ENCODE measurements around the gene TRIM37.
A peak's percentile ranks its signal among the peaks of the same experiment; 100 is the strongest.

Gene TRIM37

DNA sequence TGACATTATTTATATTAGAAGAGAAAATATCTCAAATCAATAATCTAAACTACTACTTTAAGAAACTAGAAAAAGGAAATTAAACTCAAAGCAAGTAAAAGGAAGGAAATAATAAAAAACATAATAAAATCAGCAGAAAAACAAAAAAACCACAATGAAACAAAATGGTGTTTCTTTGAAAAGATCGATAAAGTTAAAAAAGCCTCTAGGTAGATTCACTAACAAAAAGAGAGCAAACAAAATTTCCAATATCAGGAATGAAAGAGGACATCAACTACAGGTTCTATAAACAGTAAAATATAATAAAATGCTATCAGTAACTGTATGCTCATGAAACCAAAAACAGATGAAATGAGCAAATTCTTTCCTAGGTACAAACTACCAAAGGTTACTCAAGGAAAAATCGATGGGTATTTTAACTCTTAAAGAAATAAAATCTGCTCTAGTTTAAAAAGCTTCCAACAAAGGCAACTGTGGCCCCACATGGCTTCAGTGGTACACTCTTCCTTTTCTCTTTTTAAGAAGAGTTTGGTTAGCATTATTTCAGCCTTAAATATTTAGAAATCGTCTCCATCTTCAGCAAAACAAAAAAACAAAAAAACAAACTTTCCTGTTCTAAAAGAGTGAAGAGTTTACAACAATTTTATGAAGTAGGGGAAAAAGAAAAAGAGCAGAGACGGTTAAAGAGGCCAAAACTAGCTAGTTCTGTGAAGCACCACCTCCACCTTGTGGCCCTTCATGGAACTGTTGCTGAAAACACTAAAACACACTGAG lies 102.2 kb downstream of the TRIM37 start:
- peak; percentile 90 for TF ChIP-seq CTCF (IDR thresholded peaks at IDR 0.05)
- Histone ChIP-seq H3K4me1 (ENCODE audit: control insufficient read depth in 1 of 2, insufficient read depth in 1 of 2, low read depth in 1 of 2, low read length in 1 of 2) (peaks cover 29 to 32% of the 10 kb centered on the region in 2 experiments), H3K27ac (no peak overlapping the region)

GRCh38 chr17:59003860-59004259 lies 102.8 kb downstream of the TRIM37 start:
- no peaks in the 10 kb centered on the region for H3K27me3 ChIP-seq
- no peaks in the 10 kb centered on the region for H3K36me3 ChIP-seq
- no peak overlapping the region for H3K27ac ChIP-seq
- H3K9me3 ChIP-seq: no peaks in the 10 kb centered on the region
- H3K4me1 ChIP-seq (ENCODE audit: control insufficient read depth in 1 of 2, insufficient read depth in 1 of 2, low read depth in 1 of 2, low read length in 1 of 2): peaks cover 35 to 39% of the 10 kb centered on the region in 2 experiments
- no peak overlapping the region for H3K4me3 ChIP-seq (ENCODE audit: low read depth in 1 of 2, low read length in 1 of 2)
- TF ChIP-seq CTCF (IDR thresholded peaks at IDR 0.05): no peak

More for the DNA sequence above, 102.2 kb downstream of the TRIM37 start:
- H3K4me3 ChIP-seq (ENCODE audit: low read depth in 1 of 2, low read length in 1 of 2): no peak overlapping the region
- no peaks in the 10 kb centered on the region for H3K9me3 ChIP-seq
- H3K27me3 ChIP-seq: no peaks in the 10 kb centered on the region
- H3K36me3 ChIP-seq: no peaks in the 10 kb centered on the region

GRCh38 chr17:59002848-59003247 lies 103.8 kb downstream of the TRIM37 start:
- no peak for TF ChIP-seq CTCF (IDR thresholded peaks at IDR 0.05)
- H3K9me3 ChIP-seq: no peaks in the 10 kb centered on the region
- no peaks in the 10 kb centered on the region for H3K27me3 ChIP-seq
- no peaks in the 10 kb centered on the region for H3K36me3 ChIP-seq
- peak overlapping the region; percentile 91 for H3K27ac ChIP-seq
- peaks cover 45 to 49% of the 10 kb centered on the region in 2 experiments for H3K4me1 ChIP-seq (ENCODE audit: control insufficient read depth in 1 of 2, insufficient read depth in 1 of 2, low read depth in 1 of 2, low read length in 1 of 2)
- no peak overlapping the region for H3K4me3 ChIP-seq (ENCODE audit: low read depth in 1 of 2, low read length in 1 of 2)

DNA sequence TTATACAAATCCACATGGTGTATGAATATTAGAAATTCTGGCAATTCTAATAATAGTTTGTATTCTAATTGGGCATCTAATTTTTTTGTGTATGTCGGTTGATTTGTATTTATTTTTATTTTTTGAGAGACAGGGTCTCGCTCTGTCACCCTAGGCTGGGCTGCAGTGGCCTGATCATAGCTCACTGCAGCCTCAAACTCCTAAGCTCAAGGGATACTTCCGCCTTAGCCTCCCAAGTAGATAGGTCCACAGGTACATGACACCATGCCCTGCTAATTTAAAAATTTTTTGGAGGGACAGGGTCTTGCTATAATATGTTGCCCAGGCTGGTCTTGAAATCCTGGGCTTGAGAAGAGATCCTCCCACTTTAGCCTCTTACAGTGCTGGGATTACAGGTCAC lies 104.6 kb downstream of the TRIM37 start:
- H3K4me1 ChIP-seq (ENCODE audit: control insufficient read depth in 1 of 2, insufficient read depth in 1 of 2, low read depth in 1 of 2, low read length in 1 of 2): peaks cover 52 to 56% of the 10 kb centered on the region in 2 experiments
- TF ChIP-seq CTCF (IDR thresholded peaks at IDR 0.05): no peak
- peak overlapping the region; percentile 91 for H3K27ac ChIP-seq

GRCh38 chr17:59001158-59001814 lies 105.4 kb downstream of the TRIM37 start:
- Histone ChIP-seq H3K4me3 (ENCODE audit: low read depth in 1 of 2, low read length in 1 of 2) (peak overlapping the region; percentile 19 to 46), H3K27me3 (no peaks in the 10 kb centered on the region), H3K36me3 (no peaks in the 10 kb centered on the region), H3K27ac (peak overlapping the region; percentile 91), H3K4me1 (ENCODE audit: control insufficient read depth in 1 of 2, insufficient read depth in 1 of 2, low read depth in 1 of 2, low read length in 1 of 2) (peaks cover 61 to 65% of the 10 kb centered on the region in 2 experiments), H3K9me3 (no peaks in the 10 kb centered on the region)
- no peak for TF ChIP-seq CTCF (IDR thresholded peaks at IDR 0.05)

More for the DNA sequence above, 104.6 kb downstream of the TRIM37 start:
- Histone ChIP-seq H3K9me3 (no peaks in the 10 kb centered on the region), H3K36me3 (no peaks in the 10 kb centered on the region), H3K4me3 (ENCODE audit: low read depth in 1 of 2, low read length in 1 of 2) (no peak overlapping the region), H3K27me3 (no peaks in the 10 kb centered on the region)
